OCI-LY1 (cell line): ENCODE data around the gene PRKCD.

Experiments
- H2AFZ ChIP-seq: fragments of 200-600 bp; sonication (generic), shearing (Covaris generic); 2 replicates; pipeline ENCODE4 v1.6.0; 2014; ENCODE audit warnings: antibody characterized with exemption, mild to moderate bottlenecking, low read length
- H3F3A ChIP-seq: fragments of 200-600 bp; sonication (generic), shearing (Covaris generic); 2 replicates; pipeline ENCODE4 v1.6.0; 2014; ENCODE audit warnings: mild to moderate bottlenecking, antibody characterized with exemption, low read length, moderate library complexity; ENCODE audit not compliant: insufficient read depth
- H3K27ac ChIP-seq: fragments of 200-600 bp; sonication (generic); 2 replicates; pipeline ENCODE4 v1.5.1; 2014; ENCODE audit warnings: low read length, mixed run types, mild to moderate bottlenecking, low read depth; ENCODE audit not compliant: poor library complexity, severe bottlenecking
- H3K27me3 ChIP-seq: fragments of 200-600 bp; sonication (generic); 2 replicates; pipeline ENCODE4 v1.6.0; 2014; ENCODE audit warnings: antibody characterized with exemption, mild to moderate bottlenecking, low read length, moderate library complexity; ENCODE audit not compliant: insufficient read depth
- H3K36me3 ChIP-seq: fragments of 200-600 bp; sonication (generic); 2 replicates; pipeline ENCODE4 v1.6.1; 2014; ENCODE audit warnings: mild to moderate bottlenecking, antibody characterized with exemption, low read length, moderate library complexity, mixed read lengths; ENCODE audit not compliant: insufficient read depth
- H3K4me1 ChIP-seq: fragments of 200-600 bp; sonication (generic); 2 replicates; pipeline ENCODE4 v1.5.1; 2014; ENCODE audit warnings: mild to moderate bottlenecking, low read length, moderate library complexity; ENCODE audit not compliant: insufficient read depth, severe bottlenecking
- H3K4me2 ChIP-seq: fragments of 200-600 bp; sonication (generic), shearing (Covaris generic); 2 replicates; pipeline ENCODE4 v1.6.1; 2014; ENCODE audit warnings: low read length
- H3K4me3 ChIP-seq: fragments of 200-600 bp; sonication (generic); 2 replicates; pipeline ENCODE4 v1.5.1; 2014; ENCODE audit warnings: low read length, low read depth, mild to moderate bottlenecking, mixed read lengths; ENCODE audit not compliant: poor library complexity, severe bottlenecking
- H3K79me2 ChIP-seq: fragments of 200-600 bp; shearing (Covaris generic); 2 replicates; pipeline ENCODE4 v1.6.1; 2016; ENCODE audit warnings: mixed run types, low read length, mixed read lengths; ENCODE audit not compliant: insufficient read depth
- H3K9ac ChIP-seq: fragments of 200-600 bp; sonication (generic), shearing (Covaris generic); 2 replicates; pipeline ENCODE4 v1.6.1; 2014; ENCODE audit warnings: mild to moderate bottlenecking, low read length, mixed read lengths
- H3K9me2 ChIP-seq: fragments of 200-600 bp; sonication (generic), shearing (Covaris generic); 2 replicates; pipeline ENCODE4 v1.6.1; 2014; ENCODE audit warnings: low read depth, mild to moderate bottlenecking, low read length, mixed read lengths
- H3K9me3 ChIP-seq: fragments of 200-600 bp; shearing (Covaris generic); 2 replicates; pipeline ENCODE4 v1.6.1; 2014; ENCODE audit warnings: low read length, mixed read lengths
- H4K20me1 ChIP-seq: fragments of 200-600 bp; sonication (generic), shearing (Covaris generic); 2 replicates; pipeline ENCODE4 v1.6.0; 2016; ENCODE audit warnings: mild to moderate bottlenecking, low read length; ENCODE audit not compliant: insufficient read depth
- EZH2 ChIP-seq: fragments of 200-600 bp; sonication (generic), shearing (Covaris generic); IDR thresholded peaks from 2 replicates; pipeline ENCODE4 v1.8.0; 2017; ENCODE audit warnings: borderline replicate concordance, mixed run types, mild to moderate bottlenecking, antibody characterized with exemption, low read length, moderate library complexity, mixed read lengths
- TF ChIP-seq, protein P1 (sequence below): fragments of 200-600 bp; sonication (generic), shearing (Covaris generic); IDR thresholded peaks from 2 replicates; pipeline ENCODE4 v1.5.1; 2017; ENCODE audit warnings: mild to moderate bottlenecking, antibody characterized with exemption, low read length, moderate library complexity, mixed read lengths

PRKCD gene

DNA sequence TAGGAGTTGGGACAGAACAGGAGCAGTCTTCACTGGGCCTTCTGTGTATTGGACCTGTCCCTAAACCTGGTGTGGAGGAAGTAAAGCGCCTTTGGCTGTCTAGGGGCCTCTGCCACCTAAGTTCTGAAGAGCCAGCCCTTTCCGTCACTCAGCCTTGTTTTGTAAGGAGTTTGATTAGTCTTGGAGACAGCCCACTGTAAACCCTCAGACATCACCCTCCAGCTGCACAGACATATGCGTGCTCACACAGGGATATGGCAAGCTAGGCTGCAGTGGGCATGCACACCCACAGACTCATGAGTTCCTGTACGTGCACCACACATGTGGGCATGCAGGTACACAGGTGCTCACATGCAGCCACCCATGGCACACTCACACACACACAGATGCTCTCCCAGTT is 5.2 kb downstream of the PRKCD start:
- Histone ChIP-seq H4K20me1 (no peaks in the 10 kb centered on the region), H3K4me1 (peaks cover 40% of the 10 kb centered on the region), H3K27ac (no peak overlapping the region), H3F3A (no peaks in the 10 kb centered on the region), H3K4me3 (no peak overlapping the region), H3K4me2 (no peak overlapping the region), H3K9ac (no peak overlapping the region), H3K79me2 (no peaks in the 10 kb centered on the region), H2AFZ (no peak overlapping the region), H3K9me2 (no peaks in the 10 kb centered on the region), H3K27me3 (no peaks in the 10 kb centered on the region), H3K9me3 (no peaks in the 10 kb centered on the region), H3K36me3 (peaks cover 5% of the 10 kb centered on the region; the same call in 1 of the 2 replicates)
- TF ChIP-seq, protein P1, sequence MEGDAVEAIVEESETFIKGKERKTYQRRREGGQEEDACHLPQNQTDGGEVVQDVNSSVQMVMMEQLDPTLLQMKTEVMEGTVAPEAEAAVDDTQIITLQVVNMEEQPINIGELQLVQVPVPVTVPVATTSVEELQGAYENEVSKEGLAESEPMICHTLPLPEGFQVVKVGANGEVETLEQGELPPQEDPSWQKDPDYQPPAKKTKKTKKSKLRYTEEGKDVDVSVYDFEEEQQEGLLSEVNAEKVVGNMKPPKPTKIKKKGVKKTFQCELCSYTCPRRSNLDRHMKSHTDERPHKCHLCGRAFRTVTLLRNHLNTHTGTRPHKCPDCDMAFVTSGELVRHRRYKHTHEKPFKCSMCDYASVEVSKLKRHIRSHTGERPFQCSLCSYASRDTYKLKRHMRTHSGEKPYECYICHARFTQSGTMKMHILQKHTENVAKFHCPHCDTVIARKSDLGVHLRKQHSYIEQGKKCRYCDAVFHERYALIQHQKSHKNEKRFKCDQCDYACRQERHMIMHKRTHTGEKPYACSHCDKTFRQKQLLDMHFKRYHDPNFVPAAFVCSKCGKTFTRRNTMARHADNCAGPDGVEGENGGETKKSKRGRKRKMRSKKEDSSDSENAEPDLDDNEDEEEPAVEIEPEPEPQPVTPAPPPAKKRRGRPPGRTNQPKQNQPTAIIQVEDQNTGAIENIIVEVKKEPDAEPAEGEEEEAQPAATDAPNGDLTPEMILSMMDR: no peak
- no peak for TF ChIP-seq EZH2

DNA sequence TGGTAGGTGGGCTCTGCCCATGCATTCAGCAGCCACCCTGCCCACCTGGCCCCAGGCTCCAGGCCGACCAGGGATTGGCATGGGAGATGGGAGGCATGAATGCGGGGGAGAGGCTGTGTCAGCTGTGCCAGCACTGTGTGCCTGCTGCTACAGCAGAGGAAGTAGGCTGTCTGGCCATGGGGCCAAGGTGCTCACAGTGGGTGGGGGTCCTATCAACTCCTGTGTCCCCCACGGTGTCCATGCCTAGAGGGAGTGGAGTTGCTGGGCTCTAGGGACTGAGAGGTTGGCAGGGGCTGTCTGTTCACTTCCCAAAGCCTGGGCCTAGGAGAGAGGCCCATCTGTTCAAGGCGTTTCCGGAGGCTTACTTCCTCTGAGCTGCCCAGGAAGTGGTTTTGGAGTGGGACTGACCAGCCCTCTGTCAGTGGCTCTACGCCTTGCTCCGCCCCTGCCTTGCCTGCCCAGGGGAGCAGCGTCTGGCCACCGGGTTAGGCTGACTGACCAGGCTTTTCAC is 5.8 kb downstream of the PRKCD start:
- TF ChIP-seq, protein P1: no peak
- TF ChIP-seq EZH2: no peak

DNA sequence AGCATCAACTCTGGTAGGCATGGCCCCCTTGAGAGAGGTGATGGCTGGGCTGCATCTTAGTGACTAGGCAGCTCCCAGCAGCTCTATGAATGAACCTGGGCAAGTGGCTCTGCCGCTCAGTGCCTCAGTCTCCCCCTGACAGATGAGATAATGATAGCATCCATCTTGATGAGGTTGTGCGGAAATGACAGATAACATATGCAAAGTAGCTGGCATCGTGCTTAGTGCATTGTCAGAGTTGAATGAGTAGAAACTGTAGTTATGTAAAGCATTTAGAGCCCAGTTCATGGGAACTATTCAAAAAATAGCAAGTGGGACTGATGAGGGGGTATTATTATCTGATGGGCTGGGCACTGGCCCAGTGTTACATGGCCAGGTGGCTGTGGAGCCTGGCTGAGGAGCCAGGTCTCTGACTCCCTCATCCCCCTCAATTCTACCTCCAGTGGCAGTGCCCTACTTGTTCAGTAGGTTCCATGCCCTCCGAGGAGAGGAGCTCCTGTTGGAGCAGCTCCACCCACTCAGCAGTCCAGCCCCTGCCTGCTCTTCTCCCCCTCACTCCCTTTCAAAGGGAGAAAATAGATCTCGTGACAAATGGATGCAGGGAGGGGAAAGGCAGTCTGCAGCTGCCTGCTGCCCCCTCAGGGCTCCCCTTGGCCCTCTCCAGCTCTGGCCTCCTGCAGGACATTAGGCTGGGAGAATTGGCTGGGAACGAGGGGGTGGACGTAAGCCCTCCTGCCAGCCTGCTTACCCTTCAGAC is 6.6 kb downstream of the PRKCD start:
- Histone ChIP-seq H2AFZ (no peak overlapping the region), H3F3A (no peaks in the 10 kb centered on the region), H3K9me3 (no peaks in the 10 kb centered on the region), H3K4me3 (no peak overlapping the region), H3K36me3 (peaks cover 5% of the 10 kb centered on the region; the same call in 1 of the 2 replicates), H3K9ac (no peak overlapping the region), H3K4me2 (no peak overlapping the region), H4K20me1 (no peaks in the 10 kb centered on the region), H3K9me2 (no peaks in the 10 kb centered on the region), H3K27ac (no peak overlapping the region), H3K79me2 (no peaks in the 10 kb centered on the region), H3K4me1 (peaks cover 45% of the 10 kb centered on the region), H3K27me3 (no peaks in the 10 kb centered on the region)
- TF ChIP-seq EZH2: no peak
- TF ChIP-seq, protein P1: no peak

More for the DNA sequence above, 5.8 kb downstream of the PRKCD start:
- peaks cover 45% of the 10 kb centered on the region for H3K4me1 ChIP-seq
- H3K9me2 ChIP-seq: no peaks in the 10 kb centered on the region
- no peak overlapping the region for H2AFZ ChIP-seq
- no peaks in the 10 kb centered on the region for H3K27me3 ChIP-seq
- no peaks in the 10 kb centered on the region for H3F3A ChIP-seq
- no peak overlapping the region for H3K4me2 ChIP-seq
- H3K27ac ChIP-seq: no peak overlapping the region
- H4K20me1 ChIP-seq: no peaks in the 10 kb centered on the region
- H3K4me3 ChIP-seq: no peak overlapping the region
- peaks cover 5% of the 10 kb centered on the region; the same call in 1 of the 2 replicates for H3K36me3 ChIP-seq
- H3K9me3 ChIP-seq: no peaks in the 10 kb centered on the region
- no peak overlapping the region for H3K9ac ChIP-seq
- H3K79me2 ChIP-seq: no peaks in the 10 kb centered on the region
